OCI-LY3 (cell line): ENCODE data around the gene GNAL.

Source experiments
- EZH2phosphoT487 ChIP-seq: fragments of 200-600 bp; shearing (Covaris generic); IDR thresholded peaks from 2 replicates; pipeline ENCODE4 v1.6.1; 2018; ENCODE audit warnings: antibody characterized with exemption, mixed run types, low read depth
- TF ChIP-seq, protein P1 (sequence below): fragments of 200-600, 300-600 bp; sonication (generic); IDR thresholded peaks from 2 replicates; pipeline ENCODE4 v1.5.1; 2014; ENCODE audit warnings: antibody characterized with exemption, low read length, low read depth

DNA sequence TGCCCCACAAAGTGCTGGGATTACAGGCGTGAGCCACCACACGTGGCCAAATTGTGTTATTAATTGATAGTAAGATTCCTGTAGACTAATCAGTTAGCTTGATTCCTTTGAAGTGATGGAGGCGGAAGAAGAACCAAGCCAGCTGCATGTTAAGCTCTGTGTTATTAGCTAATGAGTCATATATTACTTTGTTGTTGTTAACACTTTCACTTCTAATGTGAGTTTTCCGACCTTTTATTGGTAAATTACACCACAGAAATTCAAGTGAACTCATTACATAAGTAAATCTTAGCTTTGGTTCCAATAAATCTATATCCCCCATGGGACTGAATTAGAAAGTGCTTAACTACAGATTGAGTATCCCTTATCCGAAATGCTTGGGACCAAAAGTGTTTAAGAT, 182.4 kb downstream of the GNAL start:
- TF ChIP-seq, protein P1, sequence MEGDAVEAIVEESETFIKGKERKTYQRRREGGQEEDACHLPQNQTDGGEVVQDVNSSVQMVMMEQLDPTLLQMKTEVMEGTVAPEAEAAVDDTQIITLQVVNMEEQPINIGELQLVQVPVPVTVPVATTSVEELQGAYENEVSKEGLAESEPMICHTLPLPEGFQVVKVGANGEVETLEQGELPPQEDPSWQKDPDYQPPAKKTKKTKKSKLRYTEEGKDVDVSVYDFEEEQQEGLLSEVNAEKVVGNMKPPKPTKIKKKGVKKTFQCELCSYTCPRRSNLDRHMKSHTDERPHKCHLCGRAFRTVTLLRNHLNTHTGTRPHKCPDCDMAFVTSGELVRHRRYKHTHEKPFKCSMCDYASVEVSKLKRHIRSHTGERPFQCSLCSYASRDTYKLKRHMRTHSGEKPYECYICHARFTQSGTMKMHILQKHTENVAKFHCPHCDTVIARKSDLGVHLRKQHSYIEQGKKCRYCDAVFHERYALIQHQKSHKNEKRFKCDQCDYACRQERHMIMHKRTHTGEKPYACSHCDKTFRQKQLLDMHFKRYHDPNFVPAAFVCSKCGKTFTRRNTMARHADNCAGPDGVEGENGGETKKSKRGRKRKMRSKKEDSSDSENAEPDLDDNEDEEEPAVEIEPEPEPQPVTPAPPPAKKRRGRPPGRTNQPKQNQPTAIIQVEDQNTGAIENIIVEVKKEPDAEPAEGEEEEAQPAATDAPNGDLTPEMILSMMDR, result no peak
- no peak for TF ChIP-seq EZH2phosphoT487
